Testis (tissue), 3 donors: ENCODE measurements around the gene ZNF236. TPM values are rescaled to one million over a fixed set of nuclear protein-coding genes. Genes with fewer than 3 reads are reported as not detected.

ENCODE experiments used
- DNase-seq: peaks from one replicate; pipeline ENCODE4 v3.0.0-alpha.2; 2019
- H3K27ac ChIP-seq, 2 donors: fragments of 200-600 bp; sonication (generic); one replicate each; pipeline ENCODE4 v1.5.1; 2019
- H3K27me3 ChIP-seq: fragments of 200-600 bp; sonication (generic); one replicate; pipeline ENCODE4 v1.5.1; 2019
- H3K36me3 ChIP-seq: fragments of 200-600 bp; sonication (generic); one replicate; pipeline ENCODE4 v1.5.1; 2017; ENCODE audit warnings: low read depth; ENCODE audit errors: missing control alignments
- H3K4me1 ChIP-seq: fragments of 200-600 bp; sonication (generic); one replicate; pipeline ENCODE4 v1.5.1; 2019
- H3K4me3 ChIP-seq, 2 donors: fragments of 200-600 bp; sonication (generic); one replicate each; pipeline ENCODE4 v1.5.1; 2017 to 2019
- H3K9me3 ChIP-seq: fragments of 200-600 bp; sonication (generic); one replicate; pipeline ENCODE4 v1.5.1; 2017
- POLR2A ChIP-seq: fragments of 450-650 bp; IDR thresholded peaks from one replicate; pipeline ENCODE4 v1.6.1; 2017; ENCODE audit warnings: antibody characterized with exemption, mild to moderate bottlenecking, moderate library complexity
- WGBS, 2 donors: methylation state at CpG; one replicate each; pipeline ENCODE4 v1.1.5; 2018; 5-methylcytosine and 5-hydroxymethylcytosine counted together
- intact Hi-C: fragments of 100-400 bp; cut with DNase I; formaldehyde crosslinking; loops from one replicate; pipeline ENCODE4 v1.15.1; 2023; ENCODE audit warnings: low total_unique reads
- polyA plus RNA-seq: library from polyadenylated mRNA; stranded (reverse); fragments of 350-450 nt; fragmentation: Illumina TruSeq; extraction: RNeasy Lipid Tissue Mini Kit (QIAGEN cat#74804); gene quantifications from one replicate; pipeline ENCODE4 v1.2.3, GENCODE V29; 2014; ENCODE audit warnings: low read depth, low replicate concordance; ENCODE audit not compliant: insufficient read depth
- total RNA-seq, 2 donors: library from RNA; depleted of rRNA; stranded (reverse); fragments of >200 nt; gene quantifications; one replicate each; pipeline ENCODE4 v1.2.3, GENCODE V29; 2016
- TF ChIP-seq, protein P1 (sequence below), 3 experiments: fragments of 450-650 bp in 2 of 3; fragments of 200-600 bp in 1 of 3; sonication (generic) in 1 of 3; IDR thresholded peaks; one replicate each; pipeline ENCODE4 v1.5.1; 2016 to 2019; ENCODE audit warnings: antibody characterized with exemption in 3 of 3, mild to moderate bottlenecking in 2 of 3, moderate library complexity in 1 of 3

ZNF236 gene
- total and polyA plus RNA-seq, 3 donors from 2014 or later: 19.5 to 58.2 (median 53.9) TPM

DNA sequence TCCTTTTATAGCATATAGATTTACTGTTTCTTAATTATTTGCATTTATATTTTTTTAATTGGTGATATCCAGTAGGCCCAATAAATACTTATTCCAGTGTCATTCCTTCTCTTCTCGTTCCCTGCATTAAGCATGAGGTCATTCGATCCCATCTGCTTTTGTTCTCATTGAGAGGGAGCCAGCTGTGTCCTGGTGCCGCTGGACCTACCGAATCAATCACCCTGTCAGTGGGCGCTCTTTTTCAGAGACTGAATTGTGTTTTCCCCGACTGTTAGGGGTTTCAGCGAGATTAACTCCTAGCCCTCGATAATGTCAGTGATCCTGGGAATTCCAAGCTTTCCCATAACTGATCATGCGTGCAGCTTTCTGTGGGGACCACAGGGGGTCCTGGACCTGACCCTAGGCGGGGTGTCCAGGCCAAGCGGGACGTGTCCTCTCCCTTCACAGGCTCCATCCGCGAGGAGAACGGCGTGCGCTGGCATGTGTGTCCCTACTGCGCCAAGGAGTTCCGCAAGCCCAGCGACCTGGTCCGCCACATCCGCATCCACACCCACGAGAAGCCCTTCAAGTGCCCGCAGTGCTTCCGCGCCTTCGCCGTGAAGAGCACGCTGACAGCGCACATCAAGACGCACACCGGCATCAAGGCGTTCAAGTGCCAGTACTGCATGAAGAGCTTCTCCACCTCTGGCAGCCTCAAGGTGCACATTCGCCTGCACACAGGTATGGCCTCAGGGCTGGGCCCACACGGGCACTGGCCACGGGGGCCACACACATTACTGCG is 72.4 kb downstream of the ZNF236 start:
- Histone ChIP-seq H3K27ac (no peak overlapping the region), H3K4me3 (no peak overlapping the region), H3K9me3 (no peaks in the 10 kb centered on the region), H3K4me1 (no peaks in the 10 kb centered on the region), H3K36me3 (peaks cover 4% of the 10 kb centered on the region), H3K27me3 (no peaks in the 10 kb centered on the region)
- 72 to 89% methylated on average over 16 to 37 of the region's 37 CpGs for WGBS, 2 donors
- intact Hi-C loops: no loop called here
- TF ChIP-seq POLR2A: no peak
- TF ChIP-seq, protein P1, sequence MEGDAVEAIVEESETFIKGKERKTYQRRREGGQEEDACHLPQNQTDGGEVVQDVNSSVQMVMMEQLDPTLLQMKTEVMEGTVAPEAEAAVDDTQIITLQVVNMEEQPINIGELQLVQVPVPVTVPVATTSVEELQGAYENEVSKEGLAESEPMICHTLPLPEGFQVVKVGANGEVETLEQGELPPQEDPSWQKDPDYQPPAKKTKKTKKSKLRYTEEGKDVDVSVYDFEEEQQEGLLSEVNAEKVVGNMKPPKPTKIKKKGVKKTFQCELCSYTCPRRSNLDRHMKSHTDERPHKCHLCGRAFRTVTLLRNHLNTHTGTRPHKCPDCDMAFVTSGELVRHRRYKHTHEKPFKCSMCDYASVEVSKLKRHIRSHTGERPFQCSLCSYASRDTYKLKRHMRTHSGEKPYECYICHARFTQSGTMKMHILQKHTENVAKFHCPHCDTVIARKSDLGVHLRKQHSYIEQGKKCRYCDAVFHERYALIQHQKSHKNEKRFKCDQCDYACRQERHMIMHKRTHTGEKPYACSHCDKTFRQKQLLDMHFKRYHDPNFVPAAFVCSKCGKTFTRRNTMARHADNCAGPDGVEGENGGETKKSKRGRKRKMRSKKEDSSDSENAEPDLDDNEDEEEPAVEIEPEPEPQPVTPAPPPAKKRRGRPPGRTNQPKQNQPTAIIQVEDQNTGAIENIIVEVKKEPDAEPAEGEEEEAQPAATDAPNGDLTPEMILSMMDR (IDR thresholded peaks at IDR 0.05): no peak
- DNase-seq: no peak

DNA sequence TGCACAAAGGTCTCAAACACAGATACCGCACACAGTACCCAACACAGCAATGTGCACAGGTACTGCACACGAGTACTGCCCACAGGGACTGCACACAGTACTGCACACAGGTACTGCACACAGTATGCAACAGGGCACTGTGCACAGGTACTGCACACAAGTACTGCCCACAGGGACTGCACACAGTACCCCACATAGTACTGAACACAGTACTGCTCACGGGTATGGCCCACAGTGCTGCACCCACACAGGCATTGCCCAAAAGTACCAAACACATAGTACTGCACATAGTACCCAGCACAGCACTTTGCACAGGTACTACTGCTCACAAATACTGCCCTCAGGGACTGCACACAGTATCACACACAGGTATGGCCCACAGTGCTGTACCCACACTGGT is 73.1 kb downstream of the ZNF236 start:
- Histone ChIP-seq H3K36me3 (peaks cover 4% of the 10 kb centered on the region), H3K4me3 (no peak overlapping the region), H3K27me3 (no peaks in the 10 kb centered on the region), H3K9me3 (no peaks in the 10 kb centered on the region), H3K27ac (no peak overlapping the region), H3K4me1 (no peaks in the 10 kb centered on the region)
- intact Hi-C loops: no loop called here
- DNase-seq: no peak
- 89 to 100% methylated on average over 1 to 3 of the region's 3 CpGs for WGBS, 2 donors
- TF ChIP-seq, protein P1 (IDR thresholded peaks at IDR 0.05): no peak
- TF ChIP-seq POLR2A: no peak

DNA sequence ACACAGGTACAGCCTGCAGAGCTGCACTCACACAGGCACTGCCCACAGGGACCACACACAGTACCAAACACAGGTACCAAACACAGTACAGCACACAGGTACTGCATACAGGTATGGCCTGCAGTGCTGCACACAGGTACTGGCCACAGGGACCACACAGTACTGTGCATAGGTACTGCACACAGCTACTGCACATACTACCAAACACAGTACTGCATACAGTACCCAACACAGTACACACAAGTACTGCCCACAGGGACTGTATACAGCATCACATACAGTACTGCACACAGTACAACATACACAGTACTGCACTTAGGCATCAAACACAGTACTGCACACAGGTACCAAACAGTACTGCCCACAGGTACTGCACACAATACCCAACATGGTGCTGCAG is 74.3 kb downstream of the ZNF236 start:
- H3K4me1 ChIP-seq: no peaks in the 10 kb centered on the region
- TF ChIP-seq, protein P1 (IDR thresholded peaks at IDR 0.05): no peak
- no peak for TF ChIP-seq POLR2A
- no peak overlapping the region for H3K27ac ChIP-seq
- intact Hi-C loops: no loop called here
- no peaks in the 10 kb centered on the region for H3K9me3 ChIP-seq
- no peaks in the 10 kb centered on the region for H3K27me3 ChIP-seq
- DNase-seq: no peak
- H3K36me3 ChIP-seq: peaks cover 4% of the 10 kb centered on the region
- no peak overlapping the region for H3K4me3 ChIP-seq

DNA sequence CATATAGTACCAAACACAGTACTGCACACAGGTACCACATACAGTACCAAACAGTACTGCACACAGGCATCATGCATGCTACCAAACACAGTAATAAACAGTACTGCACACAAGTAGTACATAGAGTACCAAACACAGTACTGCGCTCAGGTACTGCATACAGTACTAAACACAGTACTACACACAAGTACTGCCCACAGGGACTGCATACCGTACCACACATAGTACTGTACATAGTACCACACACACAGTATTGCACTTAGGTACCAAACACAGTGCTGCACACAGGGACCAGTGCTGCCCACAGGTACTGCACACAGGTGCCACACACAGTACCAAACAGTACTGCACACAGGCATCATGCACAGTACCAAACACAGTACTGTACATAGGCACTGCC is 74.9 kb downstream of the ZNF236 start:
- DNase-seq: no peak
- Histone ChIP-seq H3K9me3 (no peaks in the 10 kb centered on the region), H3K4me1 (no peaks in the 10 kb centered on the region), H3K27ac (no peak overlapping the region), H3K27me3 (no peaks in the 10 kb centered on the region), H3K4me3 (no peak overlapping the region), H3K36me3 (peaks cover 4% of the 10 kb centered on the region)
- intact Hi-C loops: no loop called here
- WGBS, 2 donors: 80 to 97% methylated on average over 2 of the region's 2 CpGs
- TF ChIP-seq, protein P1 (IDR thresholded peaks at IDR 0.05): no peak
- no peak for TF ChIP-seq POLR2A

DNA sequence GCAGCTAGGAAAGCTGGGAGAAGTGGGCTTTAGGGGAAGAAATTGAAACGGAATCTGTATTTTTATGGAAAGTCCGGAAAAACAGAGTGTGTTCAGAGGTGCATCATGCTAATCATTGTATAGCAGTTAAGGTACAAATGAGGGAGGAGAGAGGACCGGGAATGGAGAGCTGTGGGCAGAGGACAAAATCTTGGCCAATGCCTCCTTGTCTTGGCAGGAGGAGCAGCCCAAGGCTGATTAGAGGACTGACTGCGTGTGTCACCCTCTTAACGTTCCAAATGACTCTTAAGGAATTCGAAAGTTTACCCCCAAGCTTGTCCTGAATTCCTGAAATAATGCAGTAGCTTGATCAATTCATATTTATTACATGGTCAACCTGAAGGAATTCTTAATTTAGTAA is 81.0 kb downstream of the ZNF236 start:
- Histone ChIP-seq H3K9me3 (no peaks in the 10 kb centered on the region), H3K36me3 (no peaks in the 10 kb centered on the region), H3K4me1 (no peaks in the 10 kb centered on the region), H3K27me3 (no peaks in the 10 kb centered on the region), H3K27ac (no peak overlapping the region), H3K4me3 (no peak overlapping the region)
- TF ChIP-seq POLR2A: no peak
- TF ChIP-seq, protein P1 (IDR thresholded peaks at IDR 0.05): no peak
- intact Hi-C loops: no loop called here
- 85 to 88% methylated on average over 6 of the region's 6 CpGs for WGBS, 2 donors
- no peak for DNase-seq
